Measurements from ENCODE around the gene SAP25.

DNA sequence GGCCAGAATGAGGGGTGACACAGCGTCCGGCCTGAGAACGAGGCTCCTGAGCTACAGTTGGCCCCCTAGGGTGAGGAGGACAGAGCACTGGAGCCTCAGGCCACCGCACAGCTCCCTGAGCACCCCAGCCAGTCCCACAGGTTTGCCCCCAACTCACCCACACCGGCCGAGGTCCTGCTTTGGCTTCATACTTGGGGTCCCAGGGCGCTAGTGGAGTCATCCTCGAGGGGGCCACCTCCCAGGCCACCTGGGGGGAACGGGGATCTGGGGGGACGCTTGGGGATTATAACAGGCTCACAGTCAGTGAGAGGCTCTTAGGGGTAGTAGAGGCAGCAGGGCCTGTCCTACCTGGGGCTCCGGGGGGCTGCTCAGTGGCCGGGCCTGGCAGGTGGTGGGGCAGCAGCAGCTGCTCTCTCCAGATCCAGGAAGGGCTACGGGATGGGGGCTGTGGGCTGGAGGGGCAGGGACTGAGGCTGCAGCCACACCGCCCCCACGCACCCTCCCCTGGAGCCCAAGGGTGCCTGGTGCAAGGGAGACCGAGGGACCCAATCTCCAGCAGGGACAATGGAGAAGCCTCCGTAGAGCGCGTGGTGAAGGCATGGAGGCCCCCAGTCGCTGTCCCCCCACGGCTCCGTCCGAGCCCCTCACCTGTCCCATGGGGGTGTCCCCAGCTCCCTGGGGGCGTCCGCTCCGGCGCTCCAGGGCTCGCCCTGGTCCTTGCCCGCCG lies 588 bp downstream of the SAP25 start:
- TF ChIP-seq, protein P1, sequence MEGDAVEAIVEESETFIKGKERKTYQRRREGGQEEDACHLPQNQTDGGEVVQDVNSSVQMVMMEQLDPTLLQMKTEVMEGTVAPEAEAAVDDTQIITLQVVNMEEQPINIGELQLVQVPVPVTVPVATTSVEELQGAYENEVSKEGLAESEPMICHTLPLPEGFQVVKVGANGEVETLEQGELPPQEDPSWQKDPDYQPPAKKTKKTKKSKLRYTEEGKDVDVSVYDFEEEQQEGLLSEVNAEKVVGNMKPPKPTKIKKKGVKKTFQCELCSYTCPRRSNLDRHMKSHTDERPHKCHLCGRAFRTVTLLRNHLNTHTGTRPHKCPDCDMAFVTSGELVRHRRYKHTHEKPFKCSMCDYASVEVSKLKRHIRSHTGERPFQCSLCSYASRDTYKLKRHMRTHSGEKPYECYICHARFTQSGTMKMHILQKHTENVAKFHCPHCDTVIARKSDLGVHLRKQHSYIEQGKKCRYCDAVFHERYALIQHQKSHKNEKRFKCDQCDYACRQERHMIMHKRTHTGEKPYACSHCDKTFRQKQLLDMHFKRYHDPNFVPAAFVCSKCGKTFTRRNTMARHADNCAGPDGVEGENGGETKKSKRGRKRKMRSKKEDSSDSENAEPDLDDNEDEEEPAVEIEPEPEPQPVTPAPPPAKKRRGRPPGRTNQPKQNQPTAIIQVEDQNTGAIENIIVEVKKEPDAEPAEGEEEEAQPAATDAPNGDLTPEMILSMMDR (conservative IDR thresholded peaks at IDR 0.05; ENCODE audit: low read depth, low read length), result no peak
- no peak for TF ChIP-seq USF2 (IDR thresholded peaks at IDR 0.05; ENCODE audit: low read depth, low read length)
